Putamen (tissue), 1 donor: ENCODE measurements around the gene C2CD4D.

ENCODE experiments used
- DNase-seq: peaks from one replicate; pipeline ENCODE4 v3.0.0-alpha.2; 2016; ENCODE audit warnings: low spot score

C2CD4D gene

GRCh38 chr1:151833172-151833900 lies 6.3 kb downstream of the C2CD4D start:
- DNase-seq: no peak

GRCh38 chr1:151832318-151832980 lies 7.2 kb downstream of the C2CD4D start:
- no peak for DNase-seq

- no peak for DNase-seq
These were observed 8.0 kb downstream of the C2CD4D start, which contains the start of gene RORC for GRCh38 chr1:151831605-151832004. RORC (minus strand) TSS chr1:151831802; CDS start chr1:151831764, 38 bp downstream.

GRCh38 chr1:151831256-151831591 lies 8.4 kb downstream of the C2CD4D start:
- no peak for DNase-seq

GRCh38 chr1:151830055-151830454 lies 9.6 kb downstream of the C2CD4D start:
- DNase-seq: no peak

GRCh38 chr1:151829352-151830046 lies 10.1 kb downstream of the C2CD4D start:
- no peak for DNase-seq

- DNase-seq: no peak
These were observed 10.7 kb downstream of the C2CD4D start for GRCh38 chr1:151828921-151829320.

GRCh38 chr1:151827853-151828252 lies 11.8 kb downstream of the C2CD4D start:
- DNase-seq: no peak

GRCh38 chr1:151825751-151826660 lies 13.6 kb downstream of the C2CD4D start:
- DNase-seq: no peak

- no peak for DNase-seq
These were observed 14.4 kb downstream of the C2CD4D start for GRCh38 chr1:151825204-151825603.

GRCh38 chr1:151823175-151823574 lies 16.4 kb downstream of the C2CD4D start:
- no peak for DNase-seq

GRCh38 chr1:151822404-151822803 lies 17.2 kb downstream of the C2CD4D start:
- no peak for DNase-seq

- no peak for DNase-seq
These were observed 18.7 kb downstream of the C2CD4D start for GRCh38 chr1:151820940-151821339.

GRCh38 chr1:151819976-151820623 lies 19.5 kb downstream of the C2CD4D start:
- DNase-seq: no peak

- no peak for DNase-seq
These were observed 20.3 kb downstream of the C2CD4D start for GRCh38 chr1:151819227-151819835.

GRCh38 chr1:151817353-151817730 lies 22.3 kb downstream of the C2CD4D start:
- no peak for DNase-seq

- DNase-seq: no peak
These were observed 22.9 kb downstream of the C2CD4D start for GRCh38 chr1:151816548-151817352.

- no peak for DNase-seq
These were observed 23.8 kb downstream of the C2CD4D start for GRCh38 chr1:151815716-151816327.

GRCh38 chr1:151814971-151815545 lies 24.6 kb downstream of the C2CD4D start:
- no peak for DNase-seq
